22Rv1 (cell line): ENCODE data around the gene FREM2.

Source experiments
- CTCF ChIP-seq: fragments of 450-650 bp; IDR thresholded peaks from 2 replicates; pipeline ENCODE4 v1.5.1; 2017; ENCODE audit warnings: mild to moderate bottlenecking
- ZFX ChIP-seq: fragments of 450-650 bp; IDR thresholded peaks from 2 replicates; pipeline ENCODE4 v1.6.1; 2017; ENCODE audit warnings: antibody characterized with exemption, borderline replicate concordance

- TF ChIP-seq CTCF: no peak
- no peak for TF ChIP-seq ZFX
Observed at GRCh38 chr13:38697628-38698333, 10.9 kb downstream of the FREM2 start.
